ENCODE data around the gene RNF187. TPM values are rescaled to one million over a fixed set of nuclear protein-coding genes. Genes with fewer than 3 reads are reported as not detected.

The RNF187 gene
- total RNA-seq, 6 experiments from 2014 or later = 110 to 143 (median 130) TPM

GRCh38 chr1:228513236-228513900, 26.2 kb downstream of the RNF187 start:
- no peak for DNase-seq
- peaks cover 28% of the 10 kb centered on the region for H3K27me3 Mint-ChIP-seq (ENCODE audit: insufficient read depth)

GRCh38 chr1:228514421-228514820, 27.2 kb downstream of the RNF187 start:
- peaks cover 29% of the 10 kb centered on the region for H3K27me3 Mint-ChIP-seq (ENCODE audit: insufficient read depth)
- no peak for DNase-seq
- no peak overlapping the region for H3K27ac Mint-ChIP-seq
- no peaks in the 10 kb centered on the region for H3K36me3 Mint-ChIP-seq (ENCODE audit: low read depth)
- H3K9me3 Mint-ChIP-seq = no peaks in the 10 kb centered on the region
- 0 out of 2 replicates have a peak, but pooled peaks cover 6% of the 10 kb centered on the region for H3K4me1 Mint-ChIP-seq (ENCODE audit: low read depth)
- H3K4me3 Mint-ChIP-seq = no peak overlapping the region
- TF ChIP-seq CTCF (IDR thresholded peaks at IDR 0.05) = no peak

More at GRCh38 chr1:228513236-228513900, 26.2 kb downstream of the RNF187 start:
- H3K4me3 Mint-ChIP-seq = no peak overlapping the region
- H3K36me3 Mint-ChIP-seq (ENCODE audit: low read depth) = no peaks in the 10 kb centered on the region
- no peaks in the 10 kb centered on the region for H3K9me3 Mint-ChIP-seq
- H3K4me1 Mint-ChIP-seq (ENCODE audit: low read depth) = 0 out of 2 replicates have a peak, but pooled peaks cover 6% of the 10 kb centered on the region
- TF ChIP-seq CTCF (IDR thresholded peaks at IDR 0.05) = no peak
- H3K27ac Mint-ChIP-seq = no peak overlapping the region

GRCh38 chr1:228515200-228515834, 28.1 kb downstream of the RNF187 start:
- no peaks in the 10 kb centered on the region for H3K36me3 Mint-ChIP-seq (ENCODE audit: low read depth)
- no peaks in the 10 kb centered on the region for H3K9me3 Mint-ChIP-seq
- H3K4me1 Mint-ChIP-seq (ENCODE audit: low read depth) = 0 out of 2 replicates have a peak, but pooled peaks cover 6% of the 10 kb centered on the region
- H3K4me3 Mint-ChIP-seq = no peak overlapping the region
- peak; percentile 48 for DNase-seq
- H3K27ac Mint-ChIP-seq = no peak overlapping the region
- H3K27me3 Mint-ChIP-seq (ENCODE audit: insufficient read depth) = peaks cover 28% of the 10 kb centered on the region
- TF ChIP-seq CTCF (IDR thresholded peaks at IDR 0.05) = peak; percentile 84

- no peak for TF ChIP-seq CTCF (IDR thresholded peaks at IDR 0.05)
- H3K4me3 Mint-ChIP-seq = no peak overlapping the region
- no peak overlapping the region for H3K27ac Mint-ChIP-seq
- peaks cover 4% of the 10 kb centered on the region; the same call in 1 of the 2 replicates for H3K9me3 Mint-ChIP-seq
- H3K27me3 Mint-ChIP-seq (ENCODE audit: insufficient read depth) = peaks cover 23% of the 10 kb centered on the region
- no peaks in the 10 kb centered on the region for H3K36me3 Mint-ChIP-seq (ENCODE audit: low read depth)
- no peak for DNase-seq
- no peaks in the 10 kb centered on the region for H3K4me1 Mint-ChIP-seq (ENCODE audit: low read depth)
These were observed 30.5 kb downstream of the RNF187 start for GRCh38 chr1:228517655-228518054.

- no peak overlapping the region; the same call in 1 of the 2 replicates for H3K4me3 Mint-ChIP-seq
- peaks cover 6% of the 10 kb centered on the region for H3K27me3 Mint-ChIP-seq (ENCODE audit: insufficient read depth)
- peaks cover 4% of the 10 kb centered on the region; the same call in 1 of the 2 replicates for H3K9me3 Mint-ChIP-seq
- TF ChIP-seq CTCF (IDR thresholded peaks at IDR 0.05) = no peak
- no peak for DNase-seq
- no peak overlapping the region for H3K27ac Mint-ChIP-seq
- H3K36me3 Mint-ChIP-seq (ENCODE audit: low read depth) = no peaks in the 10 kb centered on the region
- no peaks in the 10 kb centered on the region for H3K4me1 Mint-ChIP-seq (ENCODE audit: low read depth)
These were observed 40.4 kb downstream of the RNF187 start for GRCh38 chr1:228527596-228527995.

All from HFFc6 (cell line).